HEK293 (cell line): ENCODE results near the gene PIK3CA.

Experiments used
- CTCF ChIA-PET: fragments of 350-600 bp; formaldehyde crosslinking; extraction: SDS; loops from one replicate; lab custom pipeline; 2021; ENCODE audit warnings: antibody characterized with exemption; lab: Yijun Ruan, JAX
- POLR2A ChIA-PET: fragments of 300-600 bp; formaldehyde crosslinking; extraction: SDS; loops from one replicate; lab custom pipeline; 2020; ENCODE audit warnings: antibody characterized with exemption, inconsistent platforms; lab: Yijun Ruan, JAX
- H3K27ac ChIP-seq: fragments of 200-500 bp; sonication (Bioruptor generic); 2 replicates; pipeline ENCODE4 v1.5.1; 2014; ENCODE audit warnings: low read depth, low read length, control low read depth, inconsistent platforms; ENCODE audit errors: extremely low read depth
- H3K36me3 ChIP-seq, 2 experiments: fragments of 200-500 bp in 1 of 2; sonication (Bioruptor generic) in 1 of 2; 1 replicate in 1 of 2; 2 replicates in 1 of 2; pipeline ENCODE4 v1.5.1; 2014 to 2017; ENCODE audit warnings: inconsistent platforms in 2 of 2, low read length in 2 of 2; ENCODE audit not compliant: control insufficient read depth in 2 of 2, insufficient read depth in 1 of 2
- H3K4me1 ChIP-seq: fragments of 200-500 bp; sonication (Bioruptor generic); 2 replicates; pipeline ENCODE4 v1.5.1; 2014; ENCODE audit warnings: mild to moderate bottlenecking, low read length, inconsistent platforms; ENCODE audit not compliant: control insufficient read depth, insufficient read depth
- H3K4me3 ChIP-seq: 2 replicates; pipeline ENCODE4 v1.5.1; 2011; ENCODE audit warnings: low read depth, mild to moderate bottlenecking, control low read depth, low read length, moderate library complexity
- H3K9me3 ChIP-seq: fragments of 200-500 bp; sonication (Bioruptor generic); 2 replicates; pipeline ENCODE4 v1.5.1; 2014; ENCODE audit warnings: low read depth, low read length, inconsistent platforms; ENCODE audit not compliant: control insufficient read depth, insufficient read depth
- EGR2 ChIP-seq: fragments of 450-650 bp; formaldehyde crosslinking; IDR thresholded peaks from 2 replicates; pipeline ENCODE4 v1.5.1; 2016; ENCODE audit warnings: low read depth, missing biosample characterization, missing genetic modification characterization
- GLIS2 ChIP-seq: fragments of 450-650 bp; formaldehyde crosslinking; IDR thresholded peaks from 2 replicates; pipeline ENCODE4 v1.5.1; 2016; ENCODE audit warnings: missing biosample characterization, missing genetic modification characterization
- KLF9 ChIP-seq: fragments of 450-650 bp; formaldehyde crosslinking; IDR thresholded peaks from 2 replicates; pipeline ENCODE4 v1.5.1; 2016; ENCODE audit warnings: missing biosample characterization, missing genetic modification characterization, low read depth
- TRIM28 ChIP-seq: IDR thresholded peaks from 2 replicates; pipeline ENCODE4 v1.6.1; 2011; ENCODE audit warnings: low read length, control low read depth, borderline replicate concordance
- ZBTB20 ChIP-seq: fragments of 450-650 bp; formaldehyde crosslinking; IDR thresholded peaks from 2 replicates; pipeline ENCODE4 v1.5.1; 2016; ENCODE audit warnings: missing biosample characterization, missing genetic modification characterization
- ZBTB8A ChIP-seq: fragments of 450-650 bp; formaldehyde crosslinking; IDR thresholded peaks from 2 replicates; pipeline ENCODE4 v1.5.1; 2016; ENCODE audit warnings: missing biosample characterization, missing genetic modification characterization
- ZNF121 ChIP-seq: fragments of 450-650 bp; formaldehyde crosslinking; IDR thresholded peaks from 2 replicates; pipeline ENCODE4 v1.5.1; 2016; ENCODE audit warnings: missing biosample characterization, missing genetic modification characterization
- ZNF335 ChIP-seq: fragments of 450-650 bp; formaldehyde crosslinking; conservative IDR thresholded peaks from 2 replicates; pipeline ENCODE4 v1.5.1; 2016; ENCODE audit warnings: missing biosample characterization, missing genetic modification characterization
- ZNF341 ChIP-seq: fragments of 450-650 bp; formaldehyde crosslinking; IDR thresholded peaks from 2 replicates; pipeline ENCODE4; 2016; ENCODE audit warnings: low read depth, missing biosample characterization, missing genetic modification characterization
- ZNF510 ChIP-seq: fragments of 450-650 bp; formaldehyde crosslinking; IDR thresholded peaks from 2 replicates; pipeline ENCODE4 v1.5.1; 2018; ENCODE audit warnings: mild to moderate bottlenecking, missing genetic modification characterization, missing biosample characterization; ENCODE audit not compliant: insufficient replicate concordance
- ZNF561 ChIP-seq: fragments of 450-650 bp; IDR thresholded peaks from 2 replicates; pipeline ENCODE4 v1.5.1; 2018; ENCODE audit warnings: missing biosample characterization, missing genetic modification characterization, borderline replicate concordance
- ZNF600 ChIP-seq: fragments of 450-650 bp; formaldehyde crosslinking; IDR thresholded peaks from 2 replicates; pipeline ENCODE4 v1.5.1; 2016; ENCODE audit warnings: missing biosample characterization, missing genetic modification characterization
- ZNF776 ChIP-seq: fragments of 450-650 bp; formaldehyde crosslinking; IDR thresholded peaks from 2 replicates; pipeline ENCODE4 v1.5.0; 2017; ENCODE audit warnings: missing biosample characterization, missing genetic modification characterization, borderline replicate concordance
- ZNF792 ChIP-seq: fragments of 450-650 bp; formaldehyde crosslinking; IDR thresholded peaks from 2 replicates; pipeline ENCODE4 v1.5.1; 2016; ENCODE audit warnings: missing biosample characterization, missing genetic modification characterization
- ZXDB ChIP-seq: fragments of 450-650 bp; formaldehyde crosslinking; IDR thresholded peaks from 2 replicates; pipeline ENCODE4 v1.5.1; 2016; ENCODE audit warnings: missing biosample characterization, missing genetic modification characterization
- TF ChIP-seq, protein P1 (sequence below): fragments of 450-650 bp; formaldehyde crosslinking; IDR thresholded peaks from 2 replicates; pipeline ENCODE4 v1.5.1; 2017; ENCODE audit warnings: missing biosample characterization, missing genetic modification characterization
- TF ChIP-seq, protein P2 (sequence below): fragments of 450-650 bp; formaldehyde crosslinking; IDR thresholded peaks from 2 replicates; pipeline ENCODE4 v1.5.1; 2016; ENCODE audit warnings: missing biosample characterization, missing genetic modification characterization
- TF ChIP-seq, protein P3 (sequence below): fragments of 450-650 bp; formaldehyde crosslinking; IDR thresholded peaks from 2 replicates; pipeline ENCODE4 v1.5.1; 2017; ENCODE audit warnings: missing biosample characterization, missing genetic modification characterization
- TF ChIP-seq, protein P4 (sequence below): fragments of 450-650 bp; formaldehyde crosslinking; IDR thresholded peaks from 2 replicates; pipeline ENCODE4 v1.5.1; 2016; ENCODE audit warnings: missing biosample characterization, missing genetic modification characterization
- TF ChIP-seq, protein P5 (sequence below): fragments of 450-650 bp; formaldehyde crosslinking; optimal IDR thresholded peaks from 2 replicates; pipeline ENCODE3; 2016; ENCODE audit warnings: missing biosample characterization, mild to moderate bottlenecking, missing genetic modification characterization
- TF ChIP-seq, protein P6 (sequence below): fragments of 450-650 bp; formaldehyde crosslinking; IDR thresholded peaks from 2 replicates; pipeline ENCODE4 v1.5.1; 2017; ENCODE audit warnings: missing biosample characterization, missing genetic modification characterization
- TF ChIP-seq, protein P7 (sequence below): fragments of 450-650 bp; formaldehyde crosslinking; conservative IDR thresholded peaks from 2 replicates; pipeline ENCODE4 v1.5.1; 2016; ENCODE audit warnings: low read depth, missing biosample characterization, missing genetic modification characterization

Gene PIK3CA

DNA sequence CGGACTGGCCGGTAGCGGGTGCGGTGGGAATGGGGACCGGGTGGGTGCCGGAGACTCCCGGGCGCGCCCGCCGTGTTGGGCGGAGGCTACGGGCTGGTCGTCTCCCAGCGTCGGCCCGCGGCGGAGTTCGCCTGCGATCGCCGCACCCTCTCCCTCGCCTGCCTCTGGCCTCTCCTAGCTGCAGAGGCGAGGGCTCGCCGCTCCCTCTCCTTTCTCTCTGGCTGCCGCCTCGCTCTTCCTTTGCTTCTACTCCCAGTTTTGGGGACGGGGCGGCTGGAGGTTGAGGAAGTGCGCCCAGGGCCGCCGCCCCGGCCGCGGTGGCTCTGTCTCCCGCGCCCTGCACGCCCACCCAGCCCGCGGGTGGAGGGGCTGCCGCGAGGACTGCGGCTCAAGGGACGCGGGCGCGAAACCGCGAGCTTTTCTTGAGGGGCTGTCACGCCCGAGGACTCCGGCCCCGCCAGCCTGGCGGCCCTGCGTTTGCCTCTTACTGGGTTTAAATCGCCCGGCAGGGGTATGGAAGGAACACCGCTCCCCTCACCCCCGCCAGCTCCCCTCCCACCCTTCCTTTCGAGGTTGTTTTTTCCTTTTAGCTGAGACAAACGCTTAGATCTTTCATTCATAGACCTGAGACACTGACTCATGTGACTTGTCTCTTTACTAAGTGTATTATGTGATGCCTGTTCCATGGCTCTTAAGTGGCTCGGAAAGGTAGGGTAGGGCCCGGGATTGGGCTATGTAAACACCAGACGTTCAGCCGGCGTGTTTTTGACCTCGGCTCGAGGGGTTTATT lies 654 bp downstream of the PIK3CA start:
- Histone ChIP-seq H3K27ac (peak overlapping the region; percentile 90), H3K4me3 (peak overlapping the region; percentile 95), H3K9me3 (no peaks in the 10 kb centered on the region), H3K36me3 (no peaks in the 10 kb centered on the region), H3K4me1 (no peaks in the 10 kb centered on the region; the same call in 1 of the 2 replicates)
- ChIA-PET POLR2A (interaction anchor here (0.6 kb wide), 1 partner anchor 417 kb away, joined by 3 read pairs; no protein-coding TSS in a partner anchor), CTCF (interaction anchor here (0.5 to 2.5 kb wide), 4 partner anchors 17 to 167 kb away, joined by 3 to 5 read pairs (median 4); no protein-coding TSS in a partner anchor)
- TF ChIP-seq, protein P1, sequence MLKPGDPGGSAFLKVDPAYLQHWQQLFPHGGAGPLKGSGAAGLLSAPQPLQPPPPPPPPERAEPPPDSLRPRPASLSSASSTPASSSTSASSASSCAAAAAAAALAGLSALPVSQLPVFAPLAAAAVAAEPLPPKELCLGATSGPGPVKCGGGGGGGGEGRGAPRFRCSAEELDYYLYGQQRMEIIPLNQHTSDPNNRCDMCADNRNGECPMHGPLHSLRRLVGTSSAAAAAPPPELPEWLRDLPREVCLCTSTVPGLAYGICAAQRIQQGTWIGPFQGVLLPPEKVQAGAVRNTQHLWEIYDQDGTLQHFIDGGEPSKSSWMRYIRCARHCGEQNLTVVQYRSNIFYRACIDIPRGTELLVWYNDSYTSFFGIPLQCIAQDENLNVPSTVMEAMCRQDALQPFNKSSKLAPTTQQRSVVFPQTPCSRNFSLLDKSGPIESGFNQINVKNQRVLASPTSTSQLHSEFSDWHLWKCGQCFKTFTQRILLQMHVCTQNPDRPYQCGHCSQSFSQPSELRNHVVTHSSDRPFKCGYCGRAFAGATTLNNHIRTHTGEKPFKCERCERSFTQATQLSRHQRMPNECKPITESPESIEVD (tag by site-specific recombination) = no peak
- TF ChIP-seq ZNF776 (no peak), ZNF335 (peak; percentile 47), ZNF341 (tag by site-specific recombination) (peak; percentile 81), ZBTB8A (tag by site-specific recombination) (peak; percentile 92), ZNF600 (tag by site-specific recombination) (peak; percentile 11; the same call in 1 of the 2 replicates), ZBTB20 (tag by site-specific recombination) (peak; percentile 94), ZNF792 (tag by site-specific recombination) (no peak), EGR2 (tag by site-specific recombination) (0 out of 2 replicates have a peak, but pooled peaks have one; percentile 9), ZNF121 (tag by site-specific recombination) (no peak), TRIM28 (no peak), KLF9 (peak; percentile 49), ZNF561 (tag by site-specific recombination) (no peak), GLIS2 (tag by site-specific recombination) (peak; percentile 16; the same call in 1 of the 2 replicates), ZXDB (tag by site-specific recombination) (peak; percentile 20; the same call in 1 of the 2 replicates), ZNF510 (tag by site-specific recombination) (no peak)
- TF ChIP-seq, protein P2, sequence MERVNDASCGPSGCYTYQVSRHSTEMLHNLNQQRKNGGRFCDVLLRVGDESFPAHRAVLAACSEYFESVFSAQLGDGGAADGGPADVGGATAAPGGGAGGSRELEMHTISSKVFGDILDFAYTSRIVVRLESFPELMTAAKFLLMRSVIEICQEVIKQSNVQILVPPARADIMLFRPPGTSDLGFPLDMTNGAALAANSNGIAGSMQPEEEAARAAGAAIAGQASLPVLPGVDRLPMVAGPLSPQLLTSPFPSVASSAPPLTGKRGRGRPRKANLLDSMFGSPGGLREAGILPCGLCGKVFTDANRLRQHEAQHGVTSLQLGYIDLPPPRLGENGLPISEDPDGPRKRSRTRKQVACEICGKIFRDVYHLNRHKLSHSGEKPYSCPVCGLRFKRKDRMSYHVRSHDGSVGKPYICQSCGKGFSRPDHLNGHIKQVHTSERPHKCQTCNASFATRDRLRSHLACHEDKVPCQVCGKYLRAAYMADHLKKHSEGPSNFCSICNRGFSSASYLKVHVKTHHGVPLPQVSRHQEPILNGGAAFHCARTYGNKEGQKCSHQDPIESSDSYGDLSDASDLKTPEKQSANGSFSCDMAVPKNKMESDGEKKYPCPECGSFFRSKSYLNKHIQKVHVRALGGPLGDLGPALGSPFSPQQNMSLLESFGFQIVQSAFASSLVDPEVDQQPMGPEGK (tag by site-specific recombination) = peak; percentile 29
- TF ChIP-seq, protein P3, sequence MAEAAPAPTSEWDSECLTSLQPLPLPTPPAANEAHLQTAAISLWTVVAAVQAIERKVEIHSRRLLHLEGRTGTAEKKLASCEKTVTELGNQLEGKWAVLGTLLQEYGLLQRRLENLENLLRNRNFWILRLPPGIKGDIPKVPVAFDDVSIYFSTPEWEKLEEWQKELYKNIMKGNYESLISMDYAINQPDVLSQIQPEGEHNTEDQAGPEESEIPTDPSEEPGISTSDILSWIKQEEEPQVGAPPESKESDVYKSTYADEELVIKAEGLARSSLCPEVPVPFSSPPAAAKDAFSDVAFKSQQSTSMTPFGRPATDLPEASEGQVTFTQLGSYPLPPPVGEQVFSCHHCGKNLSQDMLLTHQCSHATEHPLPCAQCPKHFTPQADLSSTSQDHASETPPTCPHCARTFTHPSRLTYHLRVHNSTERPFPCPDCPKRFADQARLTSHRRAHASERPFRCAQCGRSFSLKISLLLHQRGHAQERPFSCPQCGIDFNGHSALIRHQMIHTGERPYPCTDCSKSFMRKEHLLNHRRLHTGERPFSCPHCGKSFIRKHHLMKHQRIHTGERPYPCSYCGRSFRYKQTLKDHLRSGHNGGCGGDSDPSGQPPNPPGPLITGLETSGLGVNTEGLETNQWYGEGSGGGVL (tag by site-specific recombination) = peak; percentile 25; the same call in 1 of the 2 replicates
- TF ChIP-seq, protein P4, sequence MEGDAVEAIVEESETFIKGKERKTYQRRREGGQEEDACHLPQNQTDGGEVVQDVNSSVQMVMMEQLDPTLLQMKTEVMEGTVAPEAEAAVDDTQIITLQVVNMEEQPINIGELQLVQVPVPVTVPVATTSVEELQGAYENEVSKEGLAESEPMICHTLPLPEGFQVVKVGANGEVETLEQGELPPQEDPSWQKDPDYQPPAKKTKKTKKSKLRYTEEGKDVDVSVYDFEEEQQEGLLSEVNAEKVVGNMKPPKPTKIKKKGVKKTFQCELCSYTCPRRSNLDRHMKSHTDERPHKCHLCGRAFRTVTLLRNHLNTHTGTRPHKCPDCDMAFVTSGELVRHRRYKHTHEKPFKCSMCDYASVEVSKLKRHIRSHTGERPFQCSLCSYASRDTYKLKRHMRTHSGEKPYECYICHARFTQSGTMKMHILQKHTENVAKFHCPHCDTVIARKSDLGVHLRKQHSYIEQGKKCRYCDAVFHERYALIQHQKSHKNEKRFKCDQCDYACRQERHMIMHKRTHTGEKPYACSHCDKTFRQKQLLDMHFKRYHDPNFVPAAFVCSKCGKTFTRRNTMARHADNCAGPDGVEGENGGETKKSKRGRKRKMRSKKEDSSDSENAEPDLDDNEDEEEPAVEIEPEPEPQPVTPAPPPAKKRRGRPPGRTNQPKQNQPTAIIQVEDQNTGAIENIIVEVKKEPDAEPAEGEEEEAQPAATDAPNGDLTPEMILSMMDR (tag by site-specific recombination) = peak; percentile 21; the same call in 1 of the 2 replicates
- TF ChIP-seq, protein P5, sequence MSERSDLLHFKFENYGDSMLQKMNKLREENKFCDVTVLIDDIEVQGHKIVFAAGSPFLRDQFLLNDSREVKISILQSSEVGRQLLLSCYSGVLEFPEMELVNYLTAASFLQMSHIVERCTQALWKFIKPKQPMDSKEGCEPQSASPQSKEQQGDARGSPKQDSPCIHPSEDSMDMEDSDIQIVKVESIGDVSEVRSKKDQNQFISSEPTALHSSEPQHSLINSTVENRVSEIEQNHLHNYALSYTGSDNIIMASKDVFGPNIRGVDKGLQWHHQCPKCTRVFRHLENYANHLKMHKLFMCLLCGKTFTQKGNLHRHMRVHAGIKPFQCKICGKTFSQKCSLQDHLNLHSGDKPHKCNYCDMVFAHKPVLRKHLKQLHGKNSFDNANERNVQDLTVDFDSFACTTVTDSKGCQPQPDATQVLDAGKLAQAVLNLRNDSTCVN = peak; percentile 92
- TF ChIP-seq, protein P6, sequence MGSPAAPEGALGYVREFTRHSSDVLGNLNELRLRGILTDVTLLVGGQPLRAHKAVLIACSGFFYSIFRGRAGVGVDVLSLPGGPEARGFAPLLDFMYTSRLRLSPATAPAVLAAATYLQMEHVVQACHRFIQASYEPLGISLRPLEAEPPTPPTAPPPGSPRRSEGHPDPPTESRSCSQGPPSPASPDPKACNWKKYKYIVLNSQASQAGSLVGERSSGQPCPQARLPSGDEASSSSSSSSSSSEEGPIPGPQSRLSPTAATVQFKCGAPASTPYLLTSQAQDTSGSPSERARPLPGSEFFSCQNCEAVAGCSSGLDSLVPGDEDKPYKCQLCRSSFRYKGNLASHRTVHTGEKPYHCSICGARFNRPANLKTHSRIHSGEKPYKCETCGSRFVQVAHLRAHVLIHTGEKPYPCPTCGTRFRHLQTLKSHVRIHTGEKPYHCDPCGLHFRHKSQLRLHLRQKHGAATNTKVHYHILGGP (tag by site-specific recombination) = no peak
- TF ChIP-seq, protein P7, sequence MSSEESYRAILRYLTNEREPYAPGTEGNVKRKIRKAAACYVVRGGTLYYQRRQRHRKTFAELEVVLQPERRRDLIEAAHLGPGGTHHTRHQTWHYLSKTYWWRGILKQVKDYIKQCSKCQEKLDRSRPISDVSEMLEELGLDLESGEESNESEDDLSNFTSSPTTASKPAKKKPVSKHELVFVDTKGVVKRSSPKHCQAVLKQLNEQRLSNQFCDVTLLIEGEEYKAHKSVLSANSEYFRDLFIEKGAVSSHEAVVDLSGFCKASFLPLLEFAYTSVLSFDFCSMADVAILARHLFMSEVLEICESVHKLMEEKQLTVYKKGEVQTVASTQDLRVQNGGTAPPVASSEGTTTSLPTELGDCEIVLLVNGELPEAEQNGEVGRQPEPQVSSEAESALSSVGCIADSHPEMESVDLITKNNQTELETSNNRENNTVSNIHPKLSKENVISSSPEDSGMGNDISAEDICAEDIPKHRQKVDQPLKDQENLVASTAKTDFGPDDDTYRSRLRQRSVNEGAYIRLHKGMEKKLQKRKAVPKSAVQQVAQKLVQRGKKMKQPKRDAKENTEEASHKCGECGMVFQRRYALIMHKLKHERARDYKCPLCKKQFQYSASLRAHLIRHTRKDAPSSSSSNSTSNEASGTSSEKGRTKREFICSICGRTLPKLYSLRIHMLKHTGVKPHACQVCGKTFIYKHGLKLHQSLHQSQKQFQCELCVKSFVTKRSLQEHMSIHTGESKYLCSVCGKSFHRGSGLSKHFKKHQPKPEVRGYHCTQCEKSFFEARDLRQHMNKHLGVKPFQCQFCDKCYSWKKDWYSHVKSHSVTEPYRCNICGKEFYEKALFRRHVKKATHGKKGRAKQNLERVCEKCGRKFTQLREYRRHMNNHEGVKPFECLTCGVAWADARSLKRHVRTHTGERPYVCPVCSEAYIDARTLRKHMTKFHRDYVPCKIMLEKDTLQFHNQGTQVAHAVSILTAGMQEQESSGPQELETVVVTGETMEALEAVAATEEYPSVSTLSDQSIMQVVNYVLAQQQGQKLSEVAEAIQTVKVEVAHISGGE (tag by site-specific recombination) = peak; percentile 65; the same call in 1 of the 2 replicates
